HepG2 (cell line): ENCODE data around the gene OSCP1.
A peak's percentile ranks its signal among the peaks of the same experiment; 100 is the strongest.

ENCODE experiments used
- KLF9 ChIP-seq: IDR thresholded peaks from 2 replicates; pipeline ENCODE4 v1.6.1; 2016; ENCODE audit warnings: low read depth
- POLR2A ChIP-seq, 2 experiments: IDR thresholded peaks; 2 replicates each; pipeline ENCODE4 v1.6.1; 2011; ENCODE audit warnings: low read depth in 2 of 2, low read length in 2 of 2, mild to moderate bottlenecking in 1 of 2, moderate library complexity in 1 of 2; ENCODE audit not compliant: insufficient read depth in 1 of 2

DNA sequence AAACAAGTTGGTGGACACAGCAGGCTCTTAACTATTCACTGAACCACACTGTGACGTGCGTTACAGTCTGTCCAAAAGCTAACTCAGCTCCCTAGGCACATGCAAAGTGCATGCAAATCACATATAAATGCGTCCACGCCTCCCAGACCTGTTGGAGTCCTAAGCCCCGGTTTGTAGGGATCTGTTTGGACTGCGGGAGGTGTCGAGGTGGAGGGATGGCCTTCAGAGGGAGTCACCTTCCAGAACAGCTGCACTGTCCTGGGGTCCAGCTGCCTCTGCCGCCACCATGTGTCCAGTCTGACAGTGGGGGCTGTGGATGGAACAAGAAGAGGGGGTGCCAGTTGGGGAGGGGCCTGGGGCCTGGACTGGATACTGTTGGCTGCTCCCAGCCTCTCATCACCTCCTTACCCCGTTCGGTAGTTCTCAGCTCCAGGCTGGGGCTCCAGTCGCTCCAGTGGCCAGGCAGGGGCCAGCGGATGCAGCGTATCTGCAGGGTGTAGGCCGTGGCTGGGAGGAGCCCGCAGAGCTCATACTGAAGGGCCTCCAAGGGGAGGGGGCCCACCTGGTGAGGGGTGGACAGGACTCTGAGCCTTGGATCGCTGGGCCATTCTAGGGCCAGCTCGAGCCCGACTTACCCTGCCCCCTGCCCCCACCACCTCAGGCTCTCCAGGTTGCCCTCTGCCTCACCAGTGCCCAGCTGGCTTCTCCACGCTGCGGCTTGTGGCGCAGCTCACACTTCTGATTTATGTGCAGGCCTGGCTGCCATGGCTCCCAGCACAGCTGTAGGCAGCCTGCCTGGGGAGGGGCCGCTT is 21.8 kb upstream of the OSCP1 start:
- TF ChIP-seq POLR2A (IDR thresholded peaks at IDR 0.05; ENCODE audit: insufficient read depth in 1 of 2, low read depth in 2 of 2, low read length in 2 of 2) (0 out of 4 replicates have a peak, but pooled peaks of 1 of the 2 experiments have one; percentile 17), KLF9 (CRISPR knock-in tag) (no peak)
